GM20000 (cell line): Measurements from ENCODE around the gene MOSPD2.

Source experiments
- DNase-seq: peaks from one replicate; pipeline ENCODE4 v3.0.0; 2012; ENCODE audit warnings: low spot score
- CTCF ChIP-seq: IDR thresholded peaks from 2 replicates; pipeline ENCODE4 v1.5.1; 2012; ENCODE audit warnings: mild to moderate bottlenecking, control low read depth; ENCODE audit errors: extremely low read depth, missing control alignments

MOSPD2 gene

GRCh38 chrX:14936561-14936960 is 63.3 kb downstream of the MOSPD2 start:
- TF ChIP-seq CTCF, result no peak
- DNase-seq, result peak; percentile 1

DNA sequence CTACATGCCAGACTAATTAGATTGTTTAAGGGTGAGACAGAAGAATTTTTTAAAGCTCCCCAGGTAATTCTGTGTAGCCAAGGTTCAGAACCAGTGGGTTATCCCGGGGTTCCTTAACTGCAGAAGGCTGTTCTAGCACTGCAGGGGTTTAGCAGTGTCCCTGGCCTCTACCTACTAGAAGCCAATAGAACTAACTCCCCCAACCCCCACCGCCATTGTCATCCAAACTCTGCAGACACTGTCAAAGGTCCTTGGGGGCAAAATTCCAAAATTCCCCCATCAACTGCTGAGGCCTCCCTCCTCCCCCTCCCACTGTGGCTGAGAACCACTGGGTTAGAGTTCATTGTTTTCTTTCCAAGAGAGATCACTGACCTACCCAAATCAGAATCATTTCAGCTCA is 66.4 kb downstream of the MOSPD2 start:
- no peak for TF ChIP-seq CTCF
- no peak for DNase-seq

GRCh38 chrX:14941301-14941700 is 68.1 kb downstream of the MOSPD2 start:
- DNase-seq, result no peak
- TF ChIP-seq CTCF, result no peak

GRCh38 chrX:14942341-14942740 is 69.1 kb downstream of the MOSPD2 start:
- DNase-seq, result no peak

DNA sequence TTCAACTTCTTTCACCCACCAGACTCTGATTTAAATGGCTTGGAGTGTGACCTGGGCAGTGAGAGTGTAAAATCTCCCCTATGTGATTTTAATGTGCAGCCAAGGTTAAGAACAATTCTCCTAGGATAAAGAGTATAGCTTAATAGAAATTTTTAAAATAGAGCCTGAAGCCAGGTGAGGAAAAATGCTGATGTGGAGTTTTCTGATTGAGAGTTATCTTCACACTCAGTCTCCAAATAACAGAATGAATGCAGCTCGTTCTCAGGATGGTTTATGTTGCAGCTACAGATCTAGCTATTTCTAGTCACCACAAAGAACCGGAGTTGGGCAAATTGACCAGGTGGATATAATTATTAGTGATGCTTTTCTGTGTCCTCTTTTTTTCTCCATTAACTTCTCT is 70.7 kb downstream of the MOSPD2 start:
- TF ChIP-seq CTCF, result no peak
- no peak for DNase-seq

More at GRCh38 chrX:14942341-14942740, 69.1 kb downstream of the MOSPD2 start:
- no peak for TF ChIP-seq CTCF

- no peak for TF ChIP-seq CTCF
- no peak for DNase-seq
These were observed 73.5 kb downstream of the MOSPD2 start for GRCh38 chrX:14946606-14947155.

- DNase-seq, result no peak
These were observed 75.5 kb downstream of the MOSPD2 start for GRCh38 chrX:14948691-14949090.

More at GRCh38 chrX:14948691-14949090, 75.5 kb downstream of the MOSPD2 start:
- TF ChIP-seq CTCF, result no peak
